ENCODE results near the gene NUDT1.

The NUDT1 gene

DNA sequence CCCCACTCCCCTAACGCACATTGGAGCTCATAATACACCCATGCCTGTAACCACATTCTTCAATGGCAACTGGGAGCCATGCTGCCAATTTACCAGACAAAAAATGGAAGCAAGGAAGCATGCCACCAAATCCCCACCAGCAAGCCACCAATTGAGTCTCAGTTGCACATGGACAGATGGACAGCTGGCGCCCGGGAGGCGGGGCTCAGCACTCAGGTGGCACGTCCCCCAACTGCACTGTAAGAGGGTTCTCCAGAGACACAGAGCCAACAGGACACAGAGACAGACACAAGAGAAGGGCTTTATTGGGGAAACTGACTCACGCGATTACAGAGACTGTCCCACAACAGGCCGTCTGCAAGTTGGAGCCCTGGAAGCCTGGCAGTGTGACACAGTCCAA, 11.8 kb upstream of the NUDT1 start:
- TF ChIP-seq, protein P1, sequence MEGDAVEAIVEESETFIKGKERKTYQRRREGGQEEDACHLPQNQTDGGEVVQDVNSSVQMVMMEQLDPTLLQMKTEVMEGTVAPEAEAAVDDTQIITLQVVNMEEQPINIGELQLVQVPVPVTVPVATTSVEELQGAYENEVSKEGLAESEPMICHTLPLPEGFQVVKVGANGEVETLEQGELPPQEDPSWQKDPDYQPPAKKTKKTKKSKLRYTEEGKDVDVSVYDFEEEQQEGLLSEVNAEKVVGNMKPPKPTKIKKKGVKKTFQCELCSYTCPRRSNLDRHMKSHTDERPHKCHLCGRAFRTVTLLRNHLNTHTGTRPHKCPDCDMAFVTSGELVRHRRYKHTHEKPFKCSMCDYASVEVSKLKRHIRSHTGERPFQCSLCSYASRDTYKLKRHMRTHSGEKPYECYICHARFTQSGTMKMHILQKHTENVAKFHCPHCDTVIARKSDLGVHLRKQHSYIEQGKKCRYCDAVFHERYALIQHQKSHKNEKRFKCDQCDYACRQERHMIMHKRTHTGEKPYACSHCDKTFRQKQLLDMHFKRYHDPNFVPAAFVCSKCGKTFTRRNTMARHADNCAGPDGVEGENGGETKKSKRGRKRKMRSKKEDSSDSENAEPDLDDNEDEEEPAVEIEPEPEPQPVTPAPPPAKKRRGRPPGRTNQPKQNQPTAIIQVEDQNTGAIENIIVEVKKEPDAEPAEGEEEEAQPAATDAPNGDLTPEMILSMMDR (conservative IDR thresholded peaks at IDR 0.05; ENCODE audit: low read depth, low read length) = no peak
- DNase-seq (ENCODE audit: low read depth) = no peak
- H3K4me3 ChIP-seq (ENCODE audit: low read depth, low read length) = no peak overlapping the region

DNA sequence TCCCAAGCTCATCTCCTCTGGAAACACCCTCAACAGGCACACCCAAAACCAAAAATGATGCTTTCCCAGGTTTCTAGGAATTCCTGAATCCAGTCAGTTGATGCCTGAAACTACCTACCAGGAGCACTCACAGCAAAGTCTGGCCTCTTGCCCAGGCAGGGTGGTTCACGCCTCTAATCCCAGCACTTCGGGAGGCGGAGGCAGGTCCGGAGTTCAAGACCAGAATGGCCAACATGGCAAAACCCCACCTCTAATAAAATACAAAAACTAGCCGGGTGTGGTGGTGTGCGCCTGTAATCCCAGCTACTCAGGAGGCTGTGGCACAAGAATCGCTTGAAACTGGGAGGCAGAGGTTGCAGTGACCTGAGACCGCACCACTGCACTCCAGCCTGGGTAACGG, 11.1 kb upstream of the NUDT1 start:
- no peak for DNase-seq (ENCODE audit: low read depth)
- H3K4me3 ChIP-seq (ENCODE audit: low read depth, low read length) = no peak overlapping the region
- TF ChIP-seq, protein P1 (conservative IDR thresholded peaks at IDR 0.05; ENCODE audit: low read depth, low read length) = no peak

DNA sequence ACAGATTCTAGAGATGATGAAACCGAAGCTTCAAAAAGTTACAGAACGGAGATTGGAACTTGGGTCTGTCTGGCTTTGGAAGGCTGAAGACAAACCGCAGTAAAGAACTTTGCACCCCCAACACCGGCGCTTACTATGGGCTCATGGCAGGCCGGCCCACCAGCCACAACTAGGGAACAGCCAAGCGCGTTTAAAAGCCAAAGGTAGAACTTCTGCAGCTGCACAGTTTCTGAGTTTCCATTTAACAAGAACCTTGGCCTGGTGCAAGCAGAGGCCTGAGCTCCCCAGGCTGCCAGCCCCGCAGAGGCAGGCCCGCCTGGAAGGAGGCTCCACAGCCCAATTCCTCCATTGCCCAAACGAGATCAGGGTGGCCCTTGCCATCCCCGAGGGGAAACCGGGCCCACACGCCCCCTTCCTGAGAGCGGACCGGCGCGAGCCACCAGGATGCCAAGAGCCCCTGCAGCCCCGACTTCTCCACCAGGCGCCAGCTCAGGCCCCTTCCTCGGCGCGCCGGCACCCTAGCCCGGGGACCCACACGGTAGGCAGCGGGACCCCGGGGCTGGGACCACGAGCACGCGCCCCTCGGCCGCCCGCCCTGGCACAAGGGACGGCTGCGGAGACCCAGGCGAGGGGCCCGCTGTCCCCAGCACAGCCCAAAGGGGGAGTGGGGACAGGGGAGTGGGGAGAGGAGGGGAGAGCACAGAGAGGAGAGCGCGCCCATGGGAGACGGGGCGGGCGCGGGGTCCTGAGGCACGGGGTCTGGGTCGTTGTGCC, 9.8 kb upstream of the NUDT1 start:
- peak overlapping the region; percentile 75 for H3K4me3 ChIP-seq (ENCODE audit: low read depth, low read length)
- TF ChIP-seq, protein P1 (conservative IDR thresholded peaks at IDR 0.05; ENCODE audit: low read depth, low read length) = no peak
- DNase-seq (ENCODE audit: low read depth) = peak; percentile 23

DNA sequence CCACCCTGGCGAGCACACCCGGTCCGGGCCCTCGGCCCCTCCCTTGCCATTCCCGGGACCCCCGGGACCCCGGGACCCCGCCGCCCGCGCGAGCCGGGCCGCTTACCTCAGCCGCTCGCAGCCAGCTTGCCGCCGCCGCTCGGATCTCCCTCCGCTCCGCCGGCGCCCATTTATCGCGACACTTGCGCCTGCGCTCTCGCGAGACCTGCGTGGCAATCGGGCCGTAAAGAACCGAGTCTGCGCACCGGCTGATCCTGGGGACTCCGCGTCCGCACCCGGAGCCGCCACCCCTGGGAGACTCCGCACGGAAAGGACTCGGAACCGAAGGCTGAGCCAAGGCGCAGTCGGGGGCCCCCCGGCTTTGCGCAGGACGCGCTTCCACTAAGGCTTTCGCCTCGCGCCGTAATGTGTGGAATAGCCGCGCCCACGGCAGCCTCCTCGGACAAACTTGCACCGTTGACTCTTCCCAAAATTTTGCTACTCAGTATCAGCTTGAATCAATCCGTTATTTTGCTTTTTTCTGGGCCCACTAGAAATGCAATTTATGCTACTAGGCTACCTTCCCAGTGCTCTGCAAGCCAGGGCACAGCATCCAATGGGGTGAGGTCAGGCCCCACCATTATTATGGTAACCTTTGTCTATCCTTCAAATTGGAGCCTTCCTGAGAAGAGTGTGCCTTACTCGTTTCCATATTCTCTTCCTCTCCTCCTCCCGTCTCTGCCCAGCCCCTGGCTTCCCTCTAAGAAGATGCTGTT, 9.1 kb upstream of the NUDT1 start, which contains the start of gene MAD1L1:
MAD1L1 (minus strand) TSS at position 180 of the 755 bp plus-strand sequence. CDS start 2,812 bp downstream, outside the sequence.
- TF ChIP-seq, protein P1 (conservative IDR thresholded peaks at IDR 0.05; ENCODE audit: low read depth, low read length) = no peak
- peak within 1 kb of the TSS; percentile 75 for H3K4me3 ChIP-seq (ENCODE audit: low read depth, low read length)
- peak; percentile 95 for DNase-seq (ENCODE audit: low read depth)

DNA sequence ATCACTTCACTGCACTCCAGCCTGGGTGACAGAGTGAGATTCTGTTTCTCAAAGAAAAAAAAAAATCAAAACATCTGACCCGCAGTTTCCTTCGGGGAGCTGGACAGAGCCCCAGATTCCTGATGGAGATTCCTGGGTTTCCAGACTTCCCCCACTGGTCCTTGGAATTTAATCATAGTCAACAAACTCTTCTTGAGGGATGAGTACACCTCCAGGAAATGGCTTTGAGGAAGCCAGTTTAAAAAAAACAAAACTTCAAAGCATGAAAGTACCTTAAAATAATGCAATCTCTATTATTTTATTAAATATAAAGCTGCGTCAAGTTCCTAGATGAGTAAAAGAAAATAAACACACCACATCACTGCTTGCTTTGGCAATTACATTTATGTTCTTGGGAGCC, 8.1 kb upstream of the NUDT1 start:
- no peak overlapping the region for H3K4me3 ChIP-seq (ENCODE audit: low read depth, low read length)
- peak; percentile 41 for DNase-seq (ENCODE audit: low read depth)
- TF ChIP-seq, protein P1 (conservative IDR thresholded peaks at IDR 0.05; ENCODE audit: low read depth, low read length) = no peak

DNA sequence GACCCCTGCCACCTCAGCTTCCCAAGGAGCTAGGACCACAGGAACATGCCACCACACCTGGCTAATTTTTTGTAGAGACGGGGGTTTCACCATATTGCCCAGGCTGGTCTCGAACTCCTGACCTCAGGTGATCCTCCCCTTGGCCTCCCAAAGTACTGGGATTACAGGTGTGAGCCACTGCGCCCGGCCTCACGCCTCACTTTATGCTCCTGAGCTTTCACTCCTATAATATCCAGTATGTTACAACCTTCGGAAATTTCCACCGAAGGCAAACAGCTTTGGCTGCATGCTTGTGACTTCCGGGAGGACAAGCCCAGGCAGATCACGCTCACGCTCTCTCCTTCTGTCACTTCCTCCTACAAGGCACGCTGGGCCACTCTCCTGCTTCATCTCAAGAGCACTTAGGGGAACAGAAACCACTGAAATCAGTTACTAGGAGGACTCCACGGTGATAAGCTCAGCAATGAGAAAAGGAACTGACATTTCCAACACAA, 4.9 kb upstream of the NUDT1 start:
- TF ChIP-seq, protein P1 (conservative IDR thresholded peaks at IDR 0.05; ENCODE audit: low read depth, low read length) = no peak
- no peak for DNase-seq (ENCODE audit: low read depth)
- H3K4me3 ChIP-seq (ENCODE audit: low read depth, low read length) = no peak overlapping the region

Measured in choroid plexus epithelial cell (primary cell).